Erythroblast (primary cell): ENCODE results near the gene JAK2.
"Not testable (repeated sequence)": the region's sequence is repeated elsewhere in the genome, so short reads cannot be mapped to it uniquely, and the experiment has no call there.

Source experiments
- GATA1 ChIP-seq: IDR thresholded peaks from 2 replicates; pipeline ENCODE4 v1.6.1; 2011; ENCODE audit warnings: low read depth, mild to moderate bottlenecking, control low read depth, low read length, moderate library complexity
- POLR2A ChIP-seq: IDR thresholded peaks from 2 replicates; pipeline ENCODE4 v1.6.1; 2011; ENCODE audit warnings: mild to moderate bottlenecking, low read length

- TF ChIP-seq POLR2A, GATA1: not testable (repeated sequence)
These were observed 42.9 kb upstream of the JAK2 start for GRCh38 chr9:4942042-4942691.
